ENCODE measurements around the gene PPHLN1. TPM values are rescaled to one million over a fixed set of nuclear protein-coding genes. Genes with fewer than 3 reads are reported as not detected.
A peak's percentile ranks its signal among the peaks of the same experiment; 100 is the strongest.
"Not testable (repeated sequence)": the region's sequence is repeated elsewhere in the genome, so short reads cannot be mapped to it uniquely, and the experiment has no call there.

PPHLN1 gene
- total RNA-seq, 2 experiments from 2014 or later: 79.9 to 81.3 TPM

DNA sequence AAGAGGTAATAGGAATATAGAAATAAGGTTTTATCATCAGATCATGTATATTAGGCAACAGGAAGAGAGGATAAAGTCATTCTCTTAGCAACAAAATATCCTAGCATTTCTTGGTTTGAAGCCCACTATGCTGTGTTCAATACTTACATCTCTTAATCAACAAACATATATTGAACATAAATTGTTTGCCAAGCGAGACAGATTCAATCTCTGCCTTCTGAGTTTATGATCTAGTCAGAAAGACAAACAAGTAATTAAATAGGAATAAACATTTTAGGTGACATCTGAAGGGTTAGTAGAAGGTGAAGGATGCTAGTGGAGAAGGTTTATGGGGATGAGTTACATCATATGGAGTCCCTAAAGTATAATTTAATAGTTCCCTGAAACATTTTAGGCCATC is 54.8 kb downstream of the PPHLN1 start:
- POLR2A ChIA-PET: no interaction called here
- Mint-ChIP-seq H3K4me1 (ENCODE audit: low read depth) (peaks cover 6% of the 10 kb centered on the region), H3K4me3 (no peak overlapping the region), H3K9me3 (no peaks in the 10 kb centered on the region), H3K36me3 (peaks cover 24% of the 10 kb centered on the region), H3K27me3 (no peaks in the 10 kb centered on the region), H3K27ac (no peak overlapping the region)
- DNase-seq: no peak
- CTCF ChIA-PET: interaction anchor here (0.5 to 1.2 kb wide), 2 partner anchors 9 to 1351 kb away, joined by 3 to 7 read pairs; no protein-coding TSS in a partner anchor
- intact Hi-C loops (cut with micrococcal nuclease): no loop called here

DNA sequence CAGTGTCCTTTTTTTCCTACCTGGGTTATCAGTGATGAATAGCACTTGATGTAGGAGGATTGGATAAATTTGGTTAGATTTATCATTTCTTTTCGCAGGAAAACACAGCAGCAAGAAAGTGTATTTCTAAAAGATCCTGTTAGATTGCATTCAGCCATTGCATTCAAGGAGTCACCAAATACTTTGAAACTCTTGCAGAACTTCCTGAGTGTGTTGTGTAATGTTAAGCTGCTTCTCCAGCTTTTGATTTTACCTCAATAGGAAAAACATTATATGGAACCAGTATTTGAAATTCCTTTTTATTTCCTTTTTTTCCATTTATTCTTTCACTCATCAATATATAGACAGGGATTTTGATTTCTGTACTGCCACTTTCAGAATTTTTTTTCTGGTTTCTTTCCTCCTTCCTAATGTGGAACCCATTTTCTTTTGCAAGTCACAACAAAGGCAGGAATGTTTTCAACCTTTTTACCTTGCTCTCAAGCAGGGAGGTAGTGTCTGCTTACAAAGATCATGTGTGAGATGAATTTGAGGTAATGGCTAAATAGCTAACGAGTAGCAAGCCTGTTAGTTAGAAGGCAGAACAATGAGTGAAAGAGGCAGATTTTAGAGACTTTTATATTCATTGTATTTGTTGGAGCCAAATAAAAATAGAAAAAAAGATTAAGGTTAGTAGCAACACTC is 56.2 kb downstream of the PPHLN1 start:
- H3K36me3 Mint-ChIP-seq: peaks cover 20% of the 10 kb centered on the region
- H3K4me1 Mint-ChIP-seq (ENCODE audit: low read depth): peaks cover 6% of the 10 kb centered on the region
- POLR2A ChIA-PET: interaction anchor here (0.6 kb wide), 1 partner anchor 15 kb away, joined by 3 read pairs; no protein-coding TSS in a partner anchor
- H3K27me3 Mint-ChIP-seq: no peaks in the 10 kb centered on the region
- intact Hi-C loops (cut with micrococcal nuclease): no loop called here
- CTCF ChIA-PET: interaction anchor here (5.4 kb wide), 1 partner anchor 10 kb away, joined by 28 read pairs; no protein-coding TSS in a partner anchor
- H3K4me3 Mint-ChIP-seq: no peak overlapping the region
- no peaks in the 10 kb centered on the region for H3K9me3 Mint-ChIP-seq
- peak overlapping the region; percentile 13 for H3K27ac Mint-ChIP-seq
- DNase-seq: no peak

GRCh38 chr12:42385326-42385841 is 59.4 kb downstream of the PPHLN1 start:
- H3K27me3 Mint-ChIP-seq: no peaks in the 10 kb centered on the region
- H3K27ac Mint-ChIP-seq: no peak overlapping the region
- no peak overlapping the region for H3K4me3 Mint-ChIP-seq
- peaks cover 6% of the 10 kb centered on the region for H3K4me1 Mint-ChIP-seq (ENCODE audit: low read depth)
- peaks cover 33% of the 10 kb centered on the region for H3K36me3 Mint-ChIP-seq
- intact Hi-C loops (cut with micrococcal nuclease): no loop called here
- H3K9me3 Mint-ChIP-seq: no peaks in the 10 kb centered on the region
- CTCF ChIA-PET: interaction anchor here (5.4 kb wide), 1 partner anchor 13 kb away, joined by 28 read pairs; no protein-coding TSS in a partner anchor
- no peak for DNase-seq
- POLR2A ChIA-PET: no interaction called here

DNA sequence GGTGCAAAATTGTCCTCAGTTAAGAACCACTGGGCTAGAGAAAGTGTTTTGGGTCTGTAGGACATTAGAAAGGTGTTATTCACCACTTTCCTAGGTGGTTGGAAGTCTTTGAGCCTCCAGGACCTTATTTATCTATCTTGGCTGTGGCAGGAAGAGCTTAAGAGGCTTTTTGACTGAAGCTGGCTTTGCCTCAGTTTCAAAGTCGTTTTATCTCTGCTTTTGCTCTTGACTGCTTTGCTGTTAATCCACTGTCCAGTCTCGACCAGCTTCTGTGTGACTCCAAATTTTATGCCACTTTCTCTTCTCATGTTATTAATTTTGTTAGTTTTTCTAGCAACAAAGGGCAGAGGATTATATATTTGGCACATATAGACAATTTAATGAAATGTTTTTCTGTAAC is 60.3 kb downstream of the PPHLN1 start:
- intact Hi-C loops (cut with micrococcal nuclease): no loop called here
- Mint-ChIP-seq H3K27me3 (no peaks in the 10 kb centered on the region), H3K9me3 (no peaks in the 10 kb centered on the region), H3K4me1 (ENCODE audit: low read depth) (peaks cover 6% of the 10 kb centered on the region), H3K36me3 (peaks cover 36% of the 10 kb centered on the region), H3K4me3 (no peak overlapping the region), H3K27ac (no peak overlapping the region)
- no peak for DNase-seq
- ChIA-PET CTCF (interaction anchor here (0.5 to 5.4 kb wide), 4 partner anchors 10 to 25 kb away, joined by 3 to 28 read pairs (median 4); no protein-coding TSS in a partner anchor), POLR2A (interaction anchor here (0.6 kb wide), 1 partner anchor 29 kb away, joined by 3 read pairs; no protein-coding TSS in a partner anchor)

- H3K27ac Mint-ChIP-seq; DNase-seq; H3K27me3 Mint-ChIP-seq; CTCF ChIA-PET; POLR2A ChIA-PET; H3K4me3 Mint-ChIP-seq; intact Hi-C loops (cut with micrococcal nuclease); H3K4me1 Mint-ChIP-seq (ENCODE audit: low read depth); H3K9me3 Mint-ChIP-seq: not testable (repeated sequence)
- H3K36me3 Mint-ChIP-seq: peaks cover 31% of the 10 kb centered on the region
Observed at GRCh38 chr12:42388086-42388485, 62.1 kb downstream of the PPHLN1 start.

- Mint-ChIP-seq H3K27ac (no peak overlapping the region), H3K4me3 (no peak overlapping the region), H3K27me3 (no peaks in the 10 kb centered on the region), H3K9me3 (no peaks in the 10 kb centered on the region), H3K4me1 (ENCODE audit: low read depth) (peaks cover 2% of the 10 kb centered on the region), H3K36me3 (peaks cover 30% of the 10 kb centered on the region)
- ChIA-PET CTCF (no interaction called here), POLR2A (no interaction called here)
- DNase-seq: no peak
- intact Hi-C loops (cut with micrococcal nuclease): no loop called here
Observed at GRCh38 chr12:42394429-42394828, 68.5 kb downstream of the PPHLN1 start.

GRCh38 chr12:42396473-42397259 is 70.7 kb downstream of the PPHLN1 start:
- no peak for DNase-seq
- no peak overlapping the region for H3K4me3 Mint-ChIP-seq
- ChIA-PET POLR2A (interaction anchor here (0.6 kb wide), 2 partner anchors 15 to 656 kb away, joined by 3 read pairs; no protein-coding TSS in a partner anchor), CTCF (interaction anchor here (0.6 to 1.2 kb wide), 2 partner anchors 10 to 25 kb away, joined by 3 to 4 read pairs; no protein-coding TSS in a partner anchor)
- peaks cover 2% of the 10 kb centered on the region for H3K4me1 Mint-ChIP-seq (ENCODE audit: low read depth)
- no peaks in the 10 kb centered on the region for H3K27me3 Mint-ChIP-seq
- H3K36me3 Mint-ChIP-seq: peaks cover 29% of the 10 kb centered on the region
- H3K9me3 Mint-ChIP-seq: no peaks in the 10 kb centered on the region
- H3K27ac Mint-ChIP-seq: no peak overlapping the region
- intact Hi-C loops (cut with micrococcal nuclease): no loop called here

GRCh38 chr12:42402821-42403411 is 76.9 kb downstream of the PPHLN1 start:
- ChIA-PET POLR2A (interaction anchor here (0.6 kb wide), 1 partner anchor 19 kb away, joined by 6 read pairs; no protein-coding TSS in a partner anchor), CTCF (interaction anchor here (1.1 kb wide), 1 partner anchor 379 kb away, joined by 3 read pairs; no protein-coding TSS in a partner anchor)
- H3K27me3 Mint-ChIP-seq: no peaks in the 10 kb centered on the region
- H3K4me1 Mint-ChIP-seq (ENCODE audit: low read depth): no peaks in the 10 kb centered on the region
- no peak overlapping the region for H3K4me3 Mint-ChIP-seq
- DNase-seq: no peak
- H3K36me3 Mint-ChIP-seq: peaks cover 26% of the 10 kb centered on the region
- H3K9me3 Mint-ChIP-seq: no peaks in the 10 kb centered on the region
- no peak overlapping the region for H3K27ac Mint-ChIP-seq
- intact Hi-C loops (cut with micrococcal nuclease): no loop called here

DNA sequence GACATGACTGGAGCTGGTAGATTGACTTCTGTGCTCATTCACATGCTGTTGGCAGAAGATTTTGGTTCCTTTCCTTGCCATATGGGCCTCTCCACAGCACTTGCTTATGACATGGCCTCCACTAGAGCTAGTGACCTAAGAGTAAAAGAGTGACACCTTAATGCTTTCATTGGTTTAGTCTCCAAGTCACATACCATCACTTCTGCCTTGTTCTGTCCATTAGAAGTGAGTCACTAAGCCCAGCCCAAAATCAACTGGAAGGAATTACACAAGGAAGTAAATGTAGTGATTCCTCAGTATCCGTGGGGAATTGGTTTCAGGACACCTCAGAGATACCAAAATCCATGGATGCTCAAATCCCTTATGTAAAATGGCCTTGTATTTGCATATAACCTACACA is 81.3 kb downstream of the PPHLN1 start:
- Mint-ChIP-seq H3K4me1 (ENCODE audit: low read depth) (peaks cover 8% of the 10 kb centered on the region), H3K4me3 (no peak overlapping the region), H3K27me3 (no peaks in the 10 kb centered on the region), H3K9me3 (no peaks in the 10 kb centered on the region), H3K36me3 (peaks cover 20% of the 10 kb centered on the region), H3K27ac (no peak overlapping the region)
- ChIA-PET CTCF (no interaction called here), POLR2A (no interaction called here)
- DNase-seq: no peak
- intact Hi-C loops (cut with micrococcal nuclease): no loop called here

DNA sequence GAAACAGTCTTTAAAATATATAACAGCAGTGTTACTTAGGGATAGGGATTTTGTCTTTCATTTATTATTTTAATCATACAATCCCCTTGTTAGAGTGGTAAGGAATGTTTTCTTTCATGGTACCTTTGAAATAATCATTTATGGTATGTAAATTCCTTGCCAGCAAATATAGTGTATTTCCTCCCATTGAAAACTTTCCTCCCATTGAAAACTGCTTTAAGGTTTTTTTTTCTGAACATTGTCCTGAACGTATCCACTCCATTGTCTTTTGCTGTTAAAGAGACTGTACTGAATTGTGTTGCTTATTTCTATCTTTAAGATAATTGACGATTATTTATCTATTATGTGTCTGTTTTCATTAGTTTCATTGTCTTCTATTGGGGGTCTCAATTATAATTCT is 83.5 kb downstream of the PPHLN1 start:
- H3K4me3 Mint-ChIP-seq: no peak overlapping the region
- no peaks in the 10 kb centered on the region for H3K27me3 Mint-ChIP-seq
- intact Hi-C loops (cut with micrococcal nuclease): no loop called here
- peaks cover 13% of the 10 kb centered on the region for H3K4me1 Mint-ChIP-seq (ENCODE audit: low read depth)
- CTCF ChIA-PET: no interaction called here
- no peaks in the 10 kb centered on the region for H3K9me3 Mint-ChIP-seq
- no peak for DNase-seq
- H3K36me3 Mint-ChIP-seq: peaks cover 27% of the 10 kb centered on the region
- H3K27ac Mint-ChIP-seq: no peak overlapping the region
- POLR2A ChIA-PET: no interaction called here

DNA sequence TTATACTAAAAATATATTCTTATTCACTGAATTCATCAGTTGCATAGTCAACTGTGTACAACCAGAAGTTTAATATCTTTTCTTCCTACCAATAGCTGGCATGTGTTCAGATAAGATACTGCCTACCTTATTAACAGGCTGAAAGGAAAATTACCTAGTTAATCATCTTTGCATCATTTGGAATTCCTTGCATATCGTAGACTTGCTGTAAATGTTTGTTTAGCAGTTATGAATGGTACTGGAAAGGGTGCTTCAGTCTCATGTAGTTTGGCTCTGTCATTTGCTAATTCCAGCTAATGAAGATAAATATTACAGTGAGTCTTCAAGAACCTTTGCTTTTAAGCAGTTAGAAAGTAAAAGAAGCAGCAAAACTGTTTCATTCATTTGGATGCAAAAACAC is 84.4 kb downstream of the PPHLN1 start:
- intact Hi-C loops (cut with micrococcal nuclease): no loop called here
- no peak overlapping the region for H3K27ac Mint-ChIP-seq
- H3K27me3 Mint-ChIP-seq: no peaks in the 10 kb centered on the region
- H3K9me3 Mint-ChIP-seq: no peaks in the 10 kb centered on the region
- ChIA-PET POLR2A (no interaction called here), CTCF (interaction anchor here (0.6 kb wide), 1 partner anchor 1348 kb away, joined by 4 read pairs; no protein-coding TSS in a partner anchor)
- no peak overlapping the region for H3K4me3 Mint-ChIP-seq
- peaks cover 24% of the 10 kb centered on the region for H3K36me3 Mint-ChIP-seq
- DNase-seq: no peak
- H3K4me1 Mint-ChIP-seq (ENCODE audit: low read depth): peaks cover 13% of the 10 kb centered on the region

- Mint-ChIP-seq H3K36me3 (peaks cover 6% of the 10 kb centered on the region), H3K4me3 (no peak overlapping the region), H3K9me3 (no peaks in the 10 kb centered on the region), H3K27ac (no peak overlapping the region), H3K4me1 (ENCODE audit: low read depth) (peaks cover 22% of the 10 kb centered on the region), H3K27me3 (no peaks in the 10 kb centered on the region)
- ChIA-PET POLR2A (interaction anchor here (0.6 kb wide), 1 partner anchor 79 kb away, joined by 6 read pairs; no protein-coding TSS in a partner anchor), CTCF (no interaction called here)
- no peak for DNase-seq
- intact Hi-C loops (cut with micrococcal nuclease): no loop called here
Observed at GRCh38 chr12:42420395-42420794, 94.4 kb downstream of the PPHLN1 start.
